HFF-Myc (cell line): ENCODE data around the gene KIF18B.

Experiments
- DNase-seq: peaks from one replicate; pipeline ENCODE4 v3.0.0-alpha.2; 2011; ENCODE audit warnings: low read depth; ENCODE audit errors: extremely low read depth
- H3K4me3 ChIP-seq: replicated peaks from 2 replicates; pipeline ENCODE4 v1.5.1; 2011; ENCODE audit warnings: low read depth, mild to moderate bottlenecking, control low read depth, low read length
- CTCF ChIP-seq: IDR thresholded peaks from 2 replicates; pipeline ENCODE4 v1.5.1; 2012; ENCODE audit warnings: mild to moderate bottlenecking, low read depth, low read length, control low read depth; ENCODE audit errors: missing control alignments

The KIF18B gene

GRCh38 chr17:44977814-44978550, 30.4 kb upstream of the KIF18B start:
- no peak for TF ChIP-seq CTCF
- DNase-seq: no peak
- H3K4me3 ChIP-seq: no peak overlapping the region

GRCh38 chr17:44977065-44977464, 29.5 kb upstream of the KIF18B start:
- no peak for DNase-seq
- no peak for TF ChIP-seq CTCF

GRCh38 chr17:44976206-44976605, 28.6 kb upstream of the KIF18B start:
- DNase-seq: no peak
- TF ChIP-seq CTCF: no peak
- no peak overlapping the region for H3K4me3 ChIP-seq

More at GRCh38 chr17:44977065-44977464, 29.5 kb upstream of the KIF18B start:
- no peak overlapping the region for H3K4me3 ChIP-seq

GRCh38 chr17:44972953-44973352, 25.4 kb upstream of the KIF18B start:
- H3K4me3 ChIP-seq: no peak overlapping the region
- TF ChIP-seq CTCF: no peak
- no peak for DNase-seq

GRCh38 chr17:44971776-44972483, 24.4 kb upstream of the KIF18B start:
- no peak for TF ChIP-seq CTCF
- no peak for DNase-seq
- H3K4me3 ChIP-seq: no peak overlapping the region

GRCh38 chr17:44970136-44970741, 22.7 kb upstream of the KIF18B start:
- DNase-seq: no peak
- no peak for TF ChIP-seq CTCF
- peak overlapping the region; percentile 32 for H3K4me3 ChIP-seq
